GM06990 (cell line): ENCODE data around the gene SPATA12.
A peak's percentile ranks its signal among the peaks of the same experiment; 100 is the strongest.

Experiments
- DNase-seq: peaks from one replicate; pipeline ENCODE4 v3.0.0-alpha.2; 2011; ENCODE audit not compliant: insufficient read length; ENCODE audit errors: extremely low read depth
- H3K27me3 ChIP-seq: replicated peaks from 2 replicates; pipeline ENCODE4 v1.6.0; 2011; ENCODE audit warnings: low read length; ENCODE audit not compliant: control insufficient read depth, insufficient read depth
- H3K36me3 ChIP-seq: 2 replicates; pipeline ENCODE4 v1.5.1; 2011; ENCODE audit warnings: low read length; ENCODE audit not compliant: control insufficient read depth, insufficient read depth
- H3K4me3 ChIP-seq: replicated peaks from 2 replicates; pipeline ENCODE4 v1.5.1; 2011; ENCODE audit warnings: low read depth, mild to moderate bottlenecking, control low read depth, low read length
- CTCF ChIP-seq: IDR thresholded peaks from 2 replicates; pipeline ENCODE4 v1.5.1; 2011; ENCODE audit warnings: low read length, control low read depth, mild to moderate bottlenecking, inconsistent platforms; ENCODE audit not compliant: insufficient read depth, poor library complexity, severe bottlenecking

Gene SPATA12

GRCh38 chr3:57073628-57074027 is 13.2 kb downstream of the SPATA12 start:
- no peak for DNase-seq
- TF ChIP-seq CTCF = no peak

GRCh38 chr3:57074135-57074534 is 13.7 kb downstream of the SPATA12 start:
- H3K36me3 ChIP-seq = no peaks in the 10 kb centered on the region
- H3K4me3 ChIP-seq = no peak overlapping the region
- no peaks in the 10 kb centered on the region; the same call in 1 of the 2 replicates for H3K27me3 ChIP-seq
- no peak for TF ChIP-seq CTCF
- no peak for DNase-seq

More at GRCh38 chr3:57073628-57074027, 13.2 kb downstream of the SPATA12 start:
- Histone ChIP-seq H3K36me3 (no peaks in the 10 kb centered on the region), H3K4me3 (no peak overlapping the region), H3K27me3 (no peaks in the 10 kb centered on the region; the same call in 1 of the 2 replicates)

- Histone ChIP-seq H3K36me3 (no peaks in the 10 kb centered on the region), H3K4me3 (no peak overlapping the region), H3K27me3 (peaks cover 2% of the 10 kb centered on the region)
- no peak for DNase-seq
- no peak for TF ChIP-seq CTCF
Observed at GRCh38 chr3:57076422-57076951, 16.0 kb downstream of the SPATA12 start.

- Histone ChIP-seq H3K36me3 (no peaks in the 10 kb centered on the region), H3K27me3 (peaks cover 2% of the 10 kb centered on the region), H3K4me3 (peak overlapping the region; percentile 75)
- TF ChIP-seq CTCF = no peak
- no peak for DNase-seq
Observed at GRCh38 chr3:57077630-57078343, 17.3 kb downstream of the SPATA12 start.

- no peak for TF ChIP-seq CTCF
- Histone ChIP-seq H3K4me3 (peak overlapping the region; percentile 75), H3K27me3 (peaks cover 2% of the 10 kb centered on the region), H3K36me3 (no peaks in the 10 kb centered on the region)
- no peak for DNase-seq
Observed at GRCh38 chr3:57078344-57078634, 17.8 kb downstream of the SPATA12 start.
